ENCODE results near the gene PPARG. TPM values are rescaled to one million over a fixed set of nuclear protein-coding genes. Genes with fewer than 3 reads are reported as not detected.
"Not testable (repeated sequence)": the region's sequence is repeated elsewhere in the genome, so short reads cannot be mapped to it uniquely, and the experiment has no call there.

Gene PPARG
- total and polyA plus RNA-seq, 3 experiments from 2014 or later, result 0.66 to 0.74 TPM; not detected in 1

GRCh38 chr3:12454816-12455121 lies 165.9 kb downstream of the PPARG start:
- Histone ChIP-seq H3K4me3 (ENCODE audit: low read length) (no peak overlapping the region), H3K27ac (ENCODE audit: low read depth, low read length) (no peak overlapping the region), H3K9me3 (ENCODE audit: low read length) (no peaks in the 10 kb centered on the region), H3K27me3 (ENCODE audit: insufficient read depth, low read length, poor library complexity, severe bottlenecking) (no peaks in the 10 kb centered on the region), H3K4me1 (ENCODE audit: insufficient read depth, low read length) (no peaks in the 10 kb centered on the region), H3K36me3 (ENCODE audit: insufficient read depth, low read length) (no peaks in the 10 kb centered on the region)
- CTCF ChIA-PET, result no interaction called here
- Mint-ChIP-seq H3K27me3 (no peaks in the 10 kb centered on the region), H3K9me3 (no peaks in the 10 kb centered on the region), H3K27ac (peak overlapping the region in 1 of 8 donors; percentile 37), H3K4me1 (no peaks in the 10 kb centered on the region), H3K4me3 (no peak overlapping the region), H3K36me3 (no peaks in the 10 kb centered on the region)
- DNase-seq, result no peak
- POLR2A ChIA-PET, result no interaction called here

- Histone ChIP-seq H3K4me3 (ENCODE audit: low read length) (no peak overlapping the region), H3K27me3 (ENCODE audit: insufficient read depth, low read length, poor library complexity, severe bottlenecking) (no peaks in the 10 kb centered on the region), H3K9me3 (ENCODE audit: low read length) (no peaks in the 10 kb centered on the region), H3K4me1 (ENCODE audit: insufficient read depth, low read length) (no peaks in the 10 kb centered on the region), H3K27ac (ENCODE audit: low read depth, low read length) (no peak overlapping the region), H3K36me3 (ENCODE audit: insufficient read depth, low read length) (no peaks in the 10 kb centered on the region)
- Mint-ChIP-seq H3K4me1 (no peaks in the 10 kb centered on the region), H3K27me3 (no peaks in the 10 kb centered on the region), H3K9me3 (no peaks in the 10 kb centered on the region), H3K36me3 (no peaks in the 10 kb centered on the region), H3K4me3 (no peak overlapping the region), H3K27ac (no peak overlapping the region)
- ChIA-PET POLR2A (no interaction called here), CTCF (no interaction called here)
- no peak for DNase-seq
Measured at GRCh38 chr3:12455740-12456139, 166.9 kb downstream of the PPARG start.

GRCh38 chr3:12456441-12456840 lies 167.6 kb downstream of the PPARG start:
- Mint-ChIP-seq H3K27me3 (no peaks in the 10 kb centered on the region), H3K9me3 (no peaks in the 10 kb centered on the region), H3K4me1 (no peaks in the 10 kb centered on the region), H3K4me3 (no peak overlapping the region), H3K27ac (no peak overlapping the region), H3K36me3 (no peaks in the 10 kb centered on the region)
- no peak overlapping the region for H3K27ac ChIP-seq (ENCODE audit: low read depth, low read length)
- H3K4me3 ChIP-seq (ENCODE audit: low read length), result no peak overlapping the region
- DNase-seq, result no peak
- ChIA-PET POLR2A (no interaction called here), CTCF (no interaction called here)
- H3K9me3 ChIP-seq (ENCODE audit: low read length), result no peaks in the 10 kb centered on the region
- no peaks in the 10 kb centered on the region for H3K36me3 ChIP-seq (ENCODE audit: insufficient read depth, low read length)
- no peaks in the 10 kb centered on the region for H3K4me1 ChIP-seq (ENCODE audit: insufficient read depth, low read length)
- no peaks in the 10 kb centered on the region for H3K27me3 ChIP-seq (ENCODE audit: insufficient read depth, low read length, poor library complexity, severe bottlenecking)

GRCh38 chr3:12457380-12457779 lies 168.5 kb downstream of the PPARG start:
- H3K4me3 Mint-ChIP-seq; H3K27ac ChIP-seq (ENCODE audit: low read depth, low read length); H3K9me3 Mint-ChIP-seq; H3K9me3 ChIP-seq (ENCODE audit: low read length); H3K27me3 ChIP-seq (ENCODE audit: insufficient read depth, low read length, poor library complexity, severe bottlenecking); H3K4me1 Mint-ChIP-seq; H3K4me1 ChIP-seq (ENCODE audit: insufficient read depth, low read length); CTCF ChIA-PET; H3K4me3 ChIP-seq (ENCODE audit: low read length); H3K36me3 Mint-ChIP-seq; H3K27ac Mint-ChIP-seq; H3K36me3 ChIP-seq (ENCODE audit: insufficient read depth, low read length); POLR2A ChIA-PET; DNase-seq; H3K27me3 Mint-ChIP-seq: not testable (repeated sequence)

GRCh38 chr3:12458901-12459300 lies 170.0 kb downstream of the PPARG start:
- ChIA-PET CTCF (interaction anchor here (1.5 kb wide), 1 partner anchor 21 kb away, joined by 3 read pairs; no protein-coding TSS in a partner anchor), POLR2A (no interaction called here)
- Histone ChIP-seq H3K4me3 (ENCODE audit: low read length) (no peak overlapping the region), H3K4me1 (ENCODE audit: insufficient read depth, low read length) (peaks cover 9% of the 10 kb centered on the region), H3K27ac (ENCODE audit: low read depth, low read length) (no peak overlapping the region), H3K9me3 (ENCODE audit: low read length) (no peaks in the 10 kb centered on the region), H3K36me3 (ENCODE audit: insufficient read depth, low read length) (no peaks in the 10 kb centered on the region), H3K27me3 (ENCODE audit: insufficient read depth, low read length, poor library complexity, severe bottlenecking) (no peaks in the 10 kb centered on the region)
- no peaks in the 10 kb centered on the region for H3K9me3 Mint-ChIP-seq
- peaks cover 4 to 8% (median 8%) of the 10 kb centered on the region in 3 donors for H3K4me1 Mint-ChIP-seq
- DNase-seq, result no peak
- no peaks in the 10 kb centered on the region for H3K36me3 Mint-ChIP-seq
- H3K27me3 Mint-ChIP-seq, result no peaks in the 10 kb centered on the region
- no peak overlapping the region for H3K27ac Mint-ChIP-seq
- H3K4me3 Mint-ChIP-seq, result no peak overlapping the region

GRCh38 chr3:12460127-12460526 lies 171.3 kb downstream of the PPARG start:
- Histone ChIP-seq H3K27ac (ENCODE audit: low read depth, low read length) (no peak overlapping the region), H3K4me1 (ENCODE audit: insufficient read depth, low read length) (peaks cover 9% of the 10 kb centered on the region), H3K9me3 (ENCODE audit: low read length) (no peaks in the 10 kb centered on the region), H3K36me3 (ENCODE audit: insufficient read depth, low read length) (no peaks in the 10 kb centered on the region), H3K4me3 (ENCODE audit: low read length) (no peak overlapping the region), H3K27me3 (ENCODE audit: insufficient read depth, low read length, poor library complexity, severe bottlenecking) (no peaks in the 10 kb centered on the region)
- H3K9me3 Mint-ChIP-seq, result no peaks in the 10 kb centered on the region
- H3K36me3 Mint-ChIP-seq, result no peaks in the 10 kb centered on the region
- CTCF ChIA-PET, result no interaction called here
- H3K4me1 Mint-ChIP-seq, result peaks cover 4 to 8% (median 8%) of the 10 kb centered on the region in 3 donors
- no peak overlapping the region for H3K4me3 Mint-ChIP-seq
- DNase-seq, result no peak
- no peak overlapping the region for H3K27ac Mint-ChIP-seq
- H3K27me3 Mint-ChIP-seq, result no peaks in the 10 kb centered on the region
- POLR2A ChIA-PET, result no interaction called here

- no peaks in the 10 kb centered on the region for H3K27me3 ChIP-seq (ENCODE audit: insufficient read depth, low read length, poor library complexity, severe bottlenecking)
- Mint-ChIP-seq H3K4me3 (no peak overlapping the region), H3K36me3 (no peaks in the 10 kb centered on the region), H3K27me3 (no peaks in the 10 kb centered on the region), H3K27ac (peak overlapping the region in 2 of 8 donors; percentile 14 to 57), H3K9me3 (no peaks in the 10 kb centered on the region), H3K4me1 (peaks cover 4 to 8% (median 8%) of the 10 kb centered on the region in 3 donors)
- H3K4me3 ChIP-seq (ENCODE audit: low read length), result no peak overlapping the region
- H3K9me3 ChIP-seq (ENCODE audit: low read length), result no peaks in the 10 kb centered on the region
- no peaks in the 10 kb centered on the region for H3K36me3 ChIP-seq (ENCODE audit: insufficient read depth, low read length)
- peaks cover 9% of the 10 kb centered on the region for H3K4me1 ChIP-seq (ENCODE audit: insufficient read depth, low read length)
- ChIA-PET CTCF (interaction anchor here (1.1 kb wide), 1 partner anchor 19 kb away, joined by 5 read pairs; no protein-coding TSS in a partner anchor), POLR2A (no interaction called here)
- H3K27ac ChIP-seq (ENCODE audit: low read depth, low read length), result no peak overlapping the region
- DNase-seq, result no peak
Measured at GRCh38 chr3:12461097-12461649, 172.3 kb downstream of the PPARG start.

- Histone ChIP-seq H3K27ac (ENCODE audit: low read depth, low read length) (no peak overlapping the region), H3K4me1 (ENCODE audit: insufficient read depth, low read length) (peaks cover 9% of the 10 kb centered on the region), H3K36me3 (ENCODE audit: insufficient read depth, low read length) (no peaks in the 10 kb centered on the region), H3K27me3 (ENCODE audit: insufficient read depth, low read length, poor library complexity, severe bottlenecking) (no peaks in the 10 kb centered on the region), H3K9me3 (ENCODE audit: low read length) (no peaks in the 10 kb centered on the region), H3K4me3 (ENCODE audit: low read length) (no peak overlapping the region)
- Mint-ChIP-seq H3K4me3 (peak overlapping the region in 1 of 7 donors; percentile 6), H3K27ac (peak overlapping the region in 1 of 8 donors; percentile 28), H3K4me1 (peaks cover 4 to 8% (median 8%) of the 10 kb centered on the region in 3 donors), H3K36me3 (no peaks in the 10 kb centered on the region), H3K9me3 (no peaks in the 10 kb centered on the region), H3K27me3 (peaks cover 0 to 4% of the 10 kb centered on the region in 2 donors)
- peak in 1 of 5 donors; percentile 18 for DNase-seq
- ChIA-PET POLR2A (no interaction called here), CTCF (interaction anchor here (1.1 kb wide), 1 partner anchor 18 kb away, joined by 5 read pairs; no protein-coding TSS in a partner anchor)
Measured at GRCh38 chr3:12462159-12462947, 173.5 kb downstream of the PPARG start.
